Stimulated activated effector memory CD8-positive, alpha-beta T cell treated with anti-CD3 and anti-CD28 coated beads, Interleukin-12 subunit alpha, Interleukin-12 subunit beta, amount 100 ng/mL, for 72 hours (primary cell): Measurements from ENCODE around the gene DAPP1.
"Not testable (repeated sequence)": the region's sequence is repeated elsewhere in the genome, so short reads cannot be mapped to it uniquely, and the experiment has no call there.

Source experiments
- ATAC-seq: fragments of 150-1000 bp; cut with Tn5 transposase; 2 replicates; pipeline ENCODE4 v1.10.0; 2021
- DNase-seq, 2 donors: peaks; one replicate each; pipeline ENCODE4 v3.0.0; 2021 to 2022; ENCODE audit warnings: low spot score in 2 of 2
- H3K27ac Mint-ChIP-seq: one replicate; pipeline ENCODE4 v1.8.0; 2022; ENCODE audit warnings: mild to moderate bottlenecking, mixed read lengths
- H3K36me3 Mint-ChIP-seq: one replicate; pipeline ENCODE4 v1.8.0; 2022; ENCODE audit warnings: mild to moderate bottlenecking, mixed read lengths
- H3K4me1 Mint-ChIP-seq: one replicate; pipeline ENCODE4 v1.8.0; 2022; ENCODE audit warnings: mixed read lengths
- H3K4me3 Mint-ChIP-seq: one replicate; pipeline ENCODE4 v1.8.0; 2022; ENCODE audit warnings: mild to moderate bottlenecking, mixed read lengths
- H3K9me3 Mint-ChIP-seq: one replicate; pipeline ENCODE4 v1.8.0; 2022; ENCODE audit warnings: mixed read lengths

DAPP1 gene

DNA sequence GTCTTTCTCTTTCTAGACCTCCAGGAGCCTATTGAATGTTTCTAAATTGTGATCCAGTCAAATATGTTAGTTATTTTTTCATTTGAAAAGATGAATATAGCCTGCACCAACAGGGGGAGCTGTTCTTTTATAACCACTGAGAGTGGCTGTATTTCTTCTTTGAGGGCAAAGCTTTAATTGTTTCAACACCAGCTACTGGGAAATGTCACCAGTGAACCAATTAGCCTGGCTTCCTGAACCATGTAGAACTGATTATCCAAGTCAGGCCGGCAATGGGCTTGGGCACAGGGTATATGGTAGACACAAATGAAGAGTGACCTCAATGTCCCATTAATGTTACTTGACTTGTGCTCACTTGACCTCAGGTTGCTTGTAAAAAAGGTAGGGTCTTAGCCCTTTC, 4.8 kb upstream of the DAPP1 start:
- Mint-ChIP-seq H3K27ac (no peak overlapping the region), H3K9me3 (no peaks in the 10 kb centered on the region), H3K4me3 (no peak overlapping the region), H3K36me3 (no peaks in the 10 kb centered on the region), H3K4me1 (peaks cover 23% of the 10 kb centered on the region)
- no peak for ATAC-seq
- peak; percentile 39 to 73 for DNase-seq

DNA sequence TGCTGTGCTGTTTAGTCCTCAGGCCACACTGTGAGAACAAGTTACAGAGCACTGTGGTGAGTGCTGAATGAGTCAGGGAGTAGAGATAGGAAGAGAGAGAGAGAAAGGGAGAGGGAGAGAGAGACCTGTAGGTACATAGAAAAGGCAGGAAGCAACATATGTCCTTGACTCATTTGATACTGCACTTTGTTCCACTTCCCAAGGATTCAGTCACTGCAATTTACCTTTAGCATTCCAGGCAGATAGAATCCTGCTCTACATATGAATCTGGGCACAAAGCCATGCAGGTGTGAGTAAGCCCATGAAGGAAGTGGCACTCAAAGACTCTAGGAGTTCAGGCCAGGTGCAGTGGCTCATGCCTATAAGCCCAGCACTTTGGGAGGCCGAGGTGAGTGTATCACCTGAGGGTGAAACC, 1.0 kb upstream of the DAPP1 start:
- no peaks in the 10 kb centered on the region for H3K36me3 Mint-ChIP-seq
- H3K9me3 Mint-ChIP-seq, result no peaks in the 10 kb centered on the region
- H3K4me3 Mint-ChIP-seq, result peak overlapping the region; percentile 72
- peak overlapping the region; percentile 63 for H3K27ac Mint-ChIP-seq
- peaks cover 38% of the 10 kb centered on the region for H3K4me1 Mint-ChIP-seq
- DNase-seq, result no peak
- peak; percentile 76 for ATAC-seq

DNA sequence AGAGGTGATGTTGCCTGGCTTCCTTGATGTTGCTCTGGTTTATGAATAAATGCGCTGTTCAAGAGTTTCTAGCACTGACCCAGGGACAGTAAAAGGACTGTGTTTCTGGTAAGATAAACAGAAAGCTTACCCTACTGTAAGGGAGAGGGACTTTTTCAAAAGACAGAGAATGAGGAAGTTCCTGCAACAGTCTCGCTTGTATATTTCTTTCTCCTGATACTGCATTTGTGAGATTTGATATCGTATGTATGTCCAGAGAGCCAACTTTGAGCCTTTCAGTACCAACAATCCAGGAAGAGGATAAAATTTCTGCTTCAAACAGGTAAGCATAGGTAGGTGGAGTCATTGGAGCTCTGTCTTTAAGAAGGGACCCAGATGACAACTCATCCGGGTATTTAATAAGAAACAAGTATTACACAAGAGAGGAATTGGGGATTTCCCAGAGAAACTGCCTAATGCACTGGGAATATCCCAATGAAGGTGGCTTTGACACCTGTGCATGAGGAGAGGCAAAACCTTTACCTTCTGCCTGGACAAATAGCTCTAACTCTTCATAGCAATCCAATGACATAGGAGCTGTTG, 773 bp downstream of the DAPP1 start:
- ATAC-seq, result no peak
- H3K27ac Mint-ChIP-seq, result peak overlapping the region; percentile 63

DNA sequence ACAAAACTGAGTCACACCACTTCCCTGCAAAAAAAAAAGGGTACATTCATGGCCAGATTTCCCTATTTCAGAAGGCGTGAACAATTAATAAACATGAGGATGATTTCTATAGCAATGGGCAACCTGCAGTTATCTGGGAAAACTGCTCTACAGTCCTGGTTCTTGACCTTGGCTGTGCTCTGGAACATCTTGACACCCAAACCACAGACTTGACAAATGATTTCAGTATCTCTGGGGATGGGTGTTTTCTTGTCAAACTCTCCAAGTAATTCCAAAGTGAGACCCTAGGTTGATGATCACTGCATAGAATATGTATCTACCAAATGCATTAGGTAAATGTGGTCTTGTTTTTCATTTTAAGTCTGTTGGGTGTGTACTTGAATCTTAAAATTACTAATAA, 2.0 kb downstream of the DAPP1 start:
- Mint-ChIP-seq H3K27ac (peak overlapping the region; percentile 33), H3K9me3 (no peaks in the 10 kb centered on the region), H3K4me3 (peak overlapping the region; percentile 72), H3K36me3 (no peaks in the 10 kb centered on the region), H3K4me1 (peaks cover 53% of the 10 kb centered on the region)
- no peak for ATAC-seq
- DNase-seq, result no peak

More for the DNA sequence above, 773 bp downstream of the DAPP1 start:
- H3K4me1 Mint-ChIP-seq, result peaks cover 48% of the 10 kb centered on the region
- H3K4me3 Mint-ChIP-seq, result peak overlapping the region; percentile 72
- H3K9me3 Mint-ChIP-seq, result no peaks in the 10 kb centered on the region
- H3K36me3 Mint-ChIP-seq, result no peaks in the 10 kb centered on the region
- DNase-seq, result no peak

DNA sequence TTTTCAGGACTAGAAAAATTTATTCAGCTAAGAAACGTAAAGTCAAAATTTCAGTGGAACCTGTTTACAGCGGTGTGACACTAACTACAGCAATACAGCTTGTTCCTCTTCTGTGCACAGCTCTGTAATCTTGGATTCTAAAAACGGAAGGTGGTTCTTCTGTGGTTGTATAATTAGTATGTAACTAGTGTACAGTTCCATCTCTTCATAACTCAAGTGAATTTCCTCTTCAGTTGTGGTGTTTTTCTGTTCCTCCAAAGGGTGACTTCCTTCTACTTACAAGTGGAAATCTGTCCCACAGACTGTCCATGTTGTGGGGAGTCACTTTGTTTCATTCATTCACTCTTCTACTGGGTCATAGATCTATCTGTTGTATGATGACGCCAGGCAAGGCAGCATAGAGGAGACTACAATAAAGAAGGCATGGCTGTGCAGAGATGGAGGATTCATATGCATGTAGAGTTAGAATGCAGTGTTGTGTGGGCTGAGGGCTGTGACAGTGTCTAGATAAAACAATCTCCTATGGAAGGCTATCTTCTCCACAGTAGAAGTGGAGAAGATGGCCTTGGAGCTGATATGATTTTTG, 5.4 kb downstream of the DAPP1 start:
- H3K4me1 Mint-ChIP-seq, result peaks cover 35% of the 10 kb centered on the region
- no peaks in the 10 kb centered on the region for H3K36me3 Mint-ChIP-seq
- H3K27ac Mint-ChIP-seq, result no peak overlapping the region
- no peak overlapping the region for H3K4me3 Mint-ChIP-seq
- ATAC-seq (peak; percentile 33), DNase-seq (no peak)
- H3K9me3 Mint-ChIP-seq, result no peaks in the 10 kb centered on the region

DNA sequence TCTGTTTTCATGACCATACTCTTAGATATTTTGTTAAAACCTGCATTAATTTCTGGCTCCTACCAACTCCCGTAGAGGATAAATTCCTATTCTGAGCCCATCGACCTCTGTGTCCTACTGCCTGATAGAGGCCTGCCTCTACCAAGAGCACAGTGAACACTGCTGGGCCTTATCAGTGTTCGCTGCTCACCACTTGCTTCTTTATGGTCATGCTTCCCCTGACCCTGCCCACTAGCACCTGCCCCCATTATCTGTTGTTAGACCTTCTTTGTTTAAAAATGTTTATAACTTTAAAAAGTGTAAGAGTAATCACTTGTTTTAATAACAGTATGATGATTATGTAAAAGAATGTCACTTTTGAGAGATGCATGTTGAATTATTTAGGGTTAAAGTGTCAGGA, 6.1 kb downstream of the DAPP1 start:
- DNase-seq (no peak), ATAC-seq (no peak)
- no peaks in the 10 kb centered on the region for H3K36me3 Mint-ChIP-seq
- H3K4me1 Mint-ChIP-seq, result peaks cover 29% of the 10 kb centered on the region
- H3K27ac Mint-ChIP-seq, result no peak overlapping the region
- no peaks in the 10 kb centered on the region for H3K9me3 Mint-ChIP-seq
- H3K4me3 Mint-ChIP-seq, result no peak overlapping the region

DNA sequence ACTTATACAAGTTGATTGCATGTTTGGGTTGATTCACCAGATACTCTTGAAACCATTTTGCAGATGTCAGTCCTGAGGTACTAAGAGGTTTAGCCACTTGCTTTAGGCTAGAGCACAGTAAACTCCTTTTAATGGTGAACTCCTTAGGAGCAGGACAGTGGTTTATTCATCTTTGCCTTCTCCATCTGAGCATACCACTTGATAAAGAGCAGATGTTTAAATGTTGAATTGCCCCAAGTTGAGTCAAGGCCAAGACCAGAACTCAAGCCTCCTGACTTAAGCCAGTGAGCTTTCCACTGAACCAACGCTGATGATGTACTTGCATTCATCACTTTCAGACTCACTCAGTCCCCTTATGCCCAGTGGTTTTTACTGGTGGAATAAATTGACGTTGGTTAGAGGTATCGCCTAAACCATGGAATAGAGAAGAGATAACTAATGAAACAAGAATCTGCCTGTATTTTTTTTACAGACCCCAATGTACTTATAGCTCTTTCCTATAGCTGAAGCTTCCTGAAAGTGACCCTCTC, 7.5 kb downstream of the DAPP1 start:
- H3K4me3 Mint-ChIP-seq, result no peak overlapping the region
- DNase-seq (no peak), ATAC-seq (peak; percentile 68)
- no peak overlapping the region for H3K27ac Mint-ChIP-seq
- H3K36me3 Mint-ChIP-seq, result no peaks in the 10 kb centered on the region
- H3K9me3 Mint-ChIP-seq, result no peaks in the 10 kb centered on the region
- H3K4me1 Mint-ChIP-seq, result peaks cover 22% of the 10 kb centered on the region

DNA sequence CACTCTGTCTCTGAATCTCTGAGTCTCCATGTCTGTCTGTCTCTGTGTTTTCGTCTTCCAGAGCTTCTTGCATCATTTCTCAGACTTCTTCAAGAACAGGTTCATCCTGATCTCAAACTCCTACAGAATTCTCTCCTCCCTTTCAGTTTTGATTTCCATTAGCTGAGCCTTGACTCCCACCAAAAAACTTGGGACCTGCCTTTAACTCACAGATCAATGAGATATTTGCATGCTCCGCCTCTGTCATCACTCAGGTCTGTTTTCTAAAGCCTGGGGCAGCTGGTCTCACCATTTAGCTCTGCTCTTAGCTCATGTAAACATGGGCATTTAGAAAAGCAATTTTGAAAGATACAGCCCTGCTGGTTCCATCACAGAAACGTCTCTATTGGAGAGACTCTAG, 8.6 kb downstream of the DAPP1 start:
- Mint-ChIP-seq H3K9me3 (no peaks in the 10 kb centered on the region), H3K36me3 (no peaks in the 10 kb centered on the region), H3K4me3 (no peak overlapping the region), H3K27ac (no peak overlapping the region), H3K4me1 (peaks cover 22% of the 10 kb centered on the region)
- ATAC-seq, result no peak
- DNase-seq, result no peak

DNA sequence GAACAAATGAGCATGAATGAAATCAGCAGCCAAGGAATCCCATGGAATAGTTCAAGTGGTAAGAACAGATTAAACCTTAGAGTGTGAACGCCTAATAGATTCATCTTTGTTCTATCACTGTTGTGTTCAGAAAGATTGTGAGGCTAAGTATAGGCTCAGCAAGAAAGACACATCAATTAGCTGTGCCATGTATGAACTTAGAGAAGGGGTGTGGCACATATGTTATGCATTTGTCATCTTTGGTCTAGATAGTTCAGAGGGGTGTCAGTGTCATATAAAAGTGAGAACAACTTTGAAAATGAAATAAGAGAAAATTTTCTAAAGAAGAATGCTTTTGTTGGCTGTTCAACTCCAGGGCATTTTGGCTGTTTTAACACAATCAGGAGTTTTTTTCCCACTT, 9.4 kb downstream of the DAPP1 start:
- Mint-ChIP-seq H3K4me3 (no peak overlapping the region), H3K4me1 (peaks cover 22% of the 10 kb centered on the region), H3K36me3 (no peaks in the 10 kb centered on the region), H3K9me3 (no peaks in the 10 kb centered on the region), H3K27ac (no peak overlapping the region)
- no peak for ATAC-seq
- no peak for DNase-seq

DNA sequence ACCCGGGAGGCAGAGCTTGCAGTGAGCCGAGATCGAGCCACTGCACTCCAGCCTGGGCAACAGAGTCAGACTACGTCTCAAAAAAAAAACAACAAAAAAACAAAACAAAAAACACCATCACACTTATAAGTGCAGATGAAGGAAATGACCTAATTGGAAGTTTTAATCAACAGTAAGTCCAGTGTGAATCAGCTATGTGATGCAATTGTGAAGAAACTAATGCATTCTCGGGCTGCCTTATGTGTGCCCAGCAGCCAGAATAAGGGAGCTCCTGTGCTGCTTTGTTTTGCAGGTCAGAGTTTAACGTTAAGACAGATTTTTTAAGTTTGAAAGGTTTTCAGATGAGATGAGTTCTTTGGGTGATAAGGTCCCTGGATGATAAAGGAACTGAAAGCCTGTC, 10.8 kb downstream of the DAPP1 start:
- Mint-ChIP-seq H3K4me1 (peaks cover 12% of the 10 kb centered on the region), H3K4me3 (no peak overlapping the region), H3K27ac (no peak overlapping the region), H3K36me3 (no peaks in the 10 kb centered on the region), H3K9me3 (no peaks in the 10 kb centered on the region)
- ATAC-seq, result no peak
- no peak for DNase-seq

DNA sequence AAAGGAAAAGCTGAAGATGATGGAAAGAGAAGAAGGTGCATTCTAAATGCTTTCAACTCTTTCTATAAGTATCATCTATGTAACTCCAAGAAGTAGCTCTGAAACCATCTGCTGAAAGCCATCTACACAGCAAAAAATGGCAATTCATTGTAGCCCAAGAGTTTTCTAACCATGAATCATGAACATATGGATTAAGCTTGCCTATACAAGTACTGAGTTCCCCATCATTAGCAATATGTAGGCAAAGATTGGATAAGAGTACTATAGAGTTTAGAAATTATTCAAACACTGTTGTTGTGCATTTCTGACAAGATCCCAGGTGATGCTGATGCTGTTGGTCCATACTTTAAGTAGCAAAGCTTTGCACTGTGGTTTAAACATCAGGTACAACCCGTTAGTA, 11.2 kb downstream of the DAPP1 start:
- no peaks in the 10 kb centered on the region for H3K36me3 Mint-ChIP-seq
- H3K4me3 Mint-ChIP-seq, result no peak overlapping the region
- no peaks in the 10 kb centered on the region for H3K9me3 Mint-ChIP-seq
- DNase-seq (no peak), ATAC-seq (no peak)
- H3K4me1 Mint-ChIP-seq, result peaks cover 8% of the 10 kb centered on the region
- no peak overlapping the region for H3K27ac Mint-ChIP-seq

DNA sequence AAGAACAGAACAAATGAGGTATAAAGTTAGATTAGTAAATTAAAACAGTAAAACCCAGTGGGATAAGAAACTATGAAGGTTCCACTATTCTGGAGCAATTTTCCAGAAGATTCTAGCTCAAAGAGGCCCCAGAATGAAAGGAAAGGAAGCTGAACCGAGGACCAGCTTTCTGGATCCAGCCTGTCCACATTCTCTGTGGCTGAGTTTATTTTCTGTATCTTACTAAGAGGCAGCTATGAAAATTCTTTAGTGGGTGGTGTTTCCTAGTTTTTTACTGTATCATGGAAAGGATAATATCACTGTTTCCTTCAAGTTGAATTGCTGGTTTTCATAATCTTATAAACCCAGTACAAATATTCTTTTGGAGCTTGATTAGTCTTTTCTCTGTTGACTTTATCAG, 11.8 kb downstream of the DAPP1 start:
- no peaks in the 10 kb centered on the region for H3K36me3 Mint-ChIP-seq
- no peak overlapping the region for H3K4me3 Mint-ChIP-seq
- peaks cover 7% of the 10 kb centered on the region for H3K4me1 Mint-ChIP-seq
- ATAC-seq, result no peak
- no peak overlapping the region for H3K27ac Mint-ChIP-seq
- no peaks in the 10 kb centered on the region for H3K9me3 Mint-ChIP-seq
- no peak for DNase-seq

DNA sequence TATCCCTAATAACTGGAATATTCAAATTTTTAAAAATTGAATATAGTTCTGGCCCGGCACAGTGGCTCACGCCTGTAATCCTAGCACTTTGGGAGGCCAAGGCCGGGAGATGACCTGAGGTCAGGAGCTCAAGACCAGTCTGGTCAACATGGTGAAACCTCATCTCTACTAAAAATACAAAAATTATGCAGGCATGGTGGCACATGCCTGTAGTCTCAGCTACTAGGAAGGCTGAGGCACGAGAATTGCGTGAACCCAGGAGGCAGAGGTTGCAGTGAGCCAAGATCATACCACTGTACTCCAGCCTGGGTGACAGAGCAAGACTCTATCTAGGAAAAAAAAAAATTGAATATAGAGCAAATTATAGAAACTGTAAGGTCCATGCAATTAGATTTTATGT, 13.4 kb downstream of the DAPP1 start:
- H3K4me3 Mint-ChIP-seq, H3K4me1 Mint-ChIP-seq, ATAC-seq, DNase-seq, H3K36me3 Mint-ChIP-seq, H3K27ac Mint-ChIP-seq, H3K9me3 Mint-ChIP-seq: not testable (repeated sequence)

DNA sequence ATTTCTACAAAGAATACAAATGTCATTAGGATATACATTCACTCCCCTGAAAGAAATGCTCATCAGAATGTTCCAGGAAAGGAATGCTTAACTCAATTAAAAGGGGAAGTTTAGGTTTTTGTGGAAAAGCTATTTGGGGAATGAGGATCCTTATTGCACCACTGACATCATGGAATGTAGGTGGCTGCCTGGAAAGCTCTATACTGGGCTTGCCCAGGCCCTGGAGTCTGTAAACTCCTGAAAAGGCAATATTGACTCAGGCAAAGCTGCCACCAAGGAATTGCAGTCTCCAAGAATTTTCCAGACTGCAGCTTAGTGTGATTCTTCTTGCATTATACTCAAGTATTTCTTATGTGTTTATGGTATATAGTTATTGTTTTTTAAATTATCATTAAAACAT, 15.7 kb downstream of the DAPP1 start:
- no peak for DNase-seq
- no peaks in the 10 kb centered on the region for H3K9me3 Mint-ChIP-seq
- no peak for ATAC-seq
- H3K4me3 Mint-ChIP-seq, result no peak overlapping the region
- no peak overlapping the region for H3K27ac Mint-ChIP-seq
- H3K4me1 Mint-ChIP-seq, result no peaks in the 10 kb centered on the region
- H3K36me3 Mint-ChIP-seq, result peaks cover 4% of the 10 kb centered on the region

DNA sequence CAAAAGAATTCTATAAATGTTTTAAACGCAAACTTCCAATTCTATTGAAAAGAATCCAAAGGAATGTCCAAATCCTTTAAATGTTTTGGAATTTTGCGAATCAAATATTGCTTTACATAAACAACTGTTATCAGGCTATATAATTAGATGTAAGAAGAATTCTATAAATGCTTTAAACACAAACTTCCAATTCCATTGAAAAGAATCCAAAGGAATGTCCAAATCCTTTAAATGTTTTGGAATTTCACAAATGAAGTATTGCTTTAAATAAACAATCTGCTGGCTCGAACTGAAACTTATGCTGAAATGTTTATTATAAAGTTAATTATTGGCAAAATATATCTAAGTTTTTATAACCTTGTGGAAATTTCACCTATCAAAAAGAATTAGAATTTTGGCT, 16.1 kb downstream of the DAPP1 start:
- ATAC-seq, result no peak
- no peaks in the 10 kb centered on the region for H3K4me1 Mint-ChIP-seq
- no peaks in the 10 kb centered on the region for H3K9me3 Mint-ChIP-seq
- H3K4me3 Mint-ChIP-seq, result no peak overlapping the region
- no peak overlapping the region for H3K27ac Mint-ChIP-seq
- H3K36me3 Mint-ChIP-seq, result peaks cover 6% of the 10 kb centered on the region
- no peak for DNase-seq

DNA sequence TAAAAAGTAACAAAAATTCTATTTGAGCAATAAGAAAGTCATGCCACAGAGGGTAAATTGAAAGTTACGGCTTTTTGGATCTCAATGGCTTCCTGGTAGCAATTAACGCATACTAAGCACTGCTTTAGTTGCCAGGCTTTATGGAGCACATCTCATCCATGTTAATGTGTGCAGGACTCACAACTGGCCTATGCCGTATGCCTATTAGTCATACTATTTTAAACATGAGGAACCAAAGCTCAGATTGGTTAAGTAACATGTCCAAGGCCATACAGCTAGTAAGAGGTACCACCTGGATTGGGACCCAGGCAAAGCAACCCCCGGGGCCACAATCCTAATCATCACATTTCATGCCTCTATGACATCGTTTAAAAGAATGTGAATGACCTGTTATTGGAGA, 17.1 kb downstream of the DAPP1 start:
- ATAC-seq (no peak), DNase-seq (no peak)
- Mint-ChIP-seq H3K27ac (no peak overlapping the region), H3K4me3 (no peak overlapping the region), H3K9me3 (no peaks in the 10 kb centered on the region), H3K4me1 (no peaks in the 10 kb centered on the region), H3K36me3 (peaks cover 6% of the 10 kb centered on the region)
